Measurements from ENCODE around the gene ZNF774. TPM values are rescaled to one million over a fixed set of nuclear protein-coding genes. Genes with fewer than 3 reads are reported as not detected.

ZNF774 gene
- total and polyA plus RNA-seq, 2 of the 13 experiments (the other 11 are each of a cell fraction or from before 2014, with no cell fraction given), result 0.59 to 1.4 TPM

- TF ChIP-seq ZBED4 (CRISPR knock-in tag; IDR thresholded peaks at IDR 0.05; ENCODE audit: borderline replicate concordance) (no peak), ARID2 (CRISPR knock-in tag; IDR thresholded peaks at IDR 0.05; ENCODE audit: borderline replicate concordance) (no peak), TFAP4 (IDR thresholded peaks at IDR 0.05; ENCODE audit: borderline replicate concordance, low read depth) (no peak), DMTF1 (CRISPR knock-in tag; IDR thresholded peaks at IDR 0.05) (no peak), MAZ (IDR thresholded peaks at IDR 0.05; ENCODE audit: borderline replicate concordance, low read depth, low read length) (no peak), MAZ (CRISPR knock-in tag; IDR thresholded peaks at IDR 0.05; ENCODE audit: low read depth) (no peak), ZFP37 (CRISPR knock-in tag; IDR thresholded peaks at IDR 0.05; ENCODE audit: borderline replicate concordance) (no peak)
Measured at GRCh38 chr15:90402767-90403166, 50.7 kb downstream of the ZNF774 start (continued).
